NCI-H146 (cell line): ENCODE data around the gene MRPL51.
"Not testable (repeated sequence)": the region's sequence is repeated elsewhere in the genome, so short reads cannot be mapped to it uniquely, and the experiment has no call there.

Experiments
- DNase-seq: peaks from one replicate; lab custom pipeline; 2025; lab: John Stamatoyannopoulos, UW

MRPL51 gene

DNA sequence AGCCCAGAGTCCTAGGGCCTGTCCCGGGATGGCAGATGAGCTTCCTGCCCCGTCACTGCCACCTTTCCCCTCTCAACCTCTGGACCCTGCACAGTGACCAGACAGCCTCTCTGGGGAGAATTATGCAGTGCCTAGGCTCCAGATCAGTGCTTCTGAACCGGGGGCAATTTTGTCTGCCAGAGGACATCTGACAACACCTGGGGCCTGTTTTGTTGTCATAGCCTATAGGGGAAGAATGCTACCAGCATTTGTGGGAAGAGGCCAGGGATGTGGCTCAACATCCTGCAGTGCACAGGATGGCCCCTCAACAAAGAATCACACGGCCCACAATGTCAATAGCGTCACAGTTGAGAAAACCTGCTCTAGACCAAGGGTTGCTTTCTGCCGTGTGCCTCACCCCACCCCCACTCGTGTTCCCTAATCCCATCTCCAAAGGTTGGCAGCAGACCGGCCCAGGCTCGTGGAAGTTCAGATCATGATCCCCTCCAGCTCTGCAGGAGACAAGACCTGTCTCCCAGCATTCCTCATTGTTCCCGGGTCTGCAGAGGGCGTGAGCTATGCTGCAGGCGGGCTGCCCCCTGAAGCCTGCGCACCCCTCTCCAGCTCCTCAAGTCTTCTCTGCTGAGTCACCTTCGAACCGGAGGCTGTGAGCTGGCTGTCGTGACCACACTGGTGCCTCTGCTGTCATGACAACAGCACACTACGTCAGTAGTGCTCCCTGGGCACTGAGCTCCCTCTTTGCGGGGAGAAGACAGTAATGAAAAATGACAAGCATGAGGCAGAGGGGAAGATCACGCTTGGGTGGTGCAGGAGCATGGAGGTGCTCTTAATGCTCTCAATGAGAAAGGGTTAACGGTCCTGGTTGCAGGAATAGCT, 39.2 kb upstream of the MRPL51 start:
- DNase-seq: peak; percentile 67

DNA sequence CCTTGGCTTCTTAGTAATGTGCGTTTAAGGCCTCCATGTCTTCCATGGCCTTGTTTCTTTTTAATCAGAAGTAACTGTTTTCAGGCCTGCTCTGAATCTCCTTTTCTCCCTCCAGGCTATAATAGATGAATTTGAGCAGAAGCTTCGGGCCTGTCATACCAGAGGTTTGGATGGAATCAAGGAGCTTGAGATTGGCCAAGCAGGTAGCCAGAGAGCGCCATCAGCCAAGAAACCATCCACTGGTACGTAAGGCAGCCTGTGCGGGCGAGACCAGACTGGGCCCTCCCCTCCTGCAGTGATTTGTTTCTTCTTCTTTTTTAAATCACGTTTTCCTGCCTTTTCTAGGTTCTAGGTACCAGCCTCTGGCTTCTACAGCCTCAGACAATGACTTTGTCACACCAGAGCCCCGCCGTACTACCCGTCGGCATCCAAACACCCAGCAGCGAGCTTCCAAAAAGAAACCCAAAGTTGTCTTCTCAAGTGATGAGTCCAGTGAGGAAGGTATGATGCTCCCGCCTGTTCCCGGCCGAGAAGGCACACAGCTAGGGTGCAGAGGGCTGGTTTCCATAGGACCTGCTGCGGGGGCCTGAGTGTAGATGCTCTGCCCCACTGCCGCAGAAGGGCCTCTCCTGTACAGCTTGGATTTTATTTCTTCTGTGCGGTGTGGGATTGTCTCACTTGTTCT, 37.7 kb upstream of the MRPL51 start:
- DNase-seq: no peak

DNA sequence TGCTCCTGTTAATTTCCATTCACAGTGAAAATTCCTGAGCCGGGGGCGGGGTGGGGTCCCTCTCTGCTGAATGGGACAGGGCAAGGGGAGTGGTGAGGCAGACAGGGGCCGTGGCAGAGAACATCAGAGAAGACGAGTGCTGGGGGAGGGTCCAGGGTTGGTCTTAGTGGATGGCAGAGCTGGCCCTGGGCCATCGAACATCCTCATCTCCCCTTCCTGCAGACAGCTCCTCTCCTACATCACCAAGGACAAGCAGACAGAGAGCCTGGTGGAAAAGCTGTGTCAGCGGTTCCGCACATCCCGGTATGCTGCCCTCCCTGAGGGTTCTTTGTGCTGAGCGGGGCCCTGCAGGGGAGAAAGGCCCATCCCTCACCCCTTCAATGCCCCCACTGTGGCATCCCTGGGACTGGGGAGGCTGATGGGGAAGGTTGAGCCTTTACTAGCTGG, 36.3 kb upstream of the MRPL51 start:
- no peak for DNase-seq

DNA sequence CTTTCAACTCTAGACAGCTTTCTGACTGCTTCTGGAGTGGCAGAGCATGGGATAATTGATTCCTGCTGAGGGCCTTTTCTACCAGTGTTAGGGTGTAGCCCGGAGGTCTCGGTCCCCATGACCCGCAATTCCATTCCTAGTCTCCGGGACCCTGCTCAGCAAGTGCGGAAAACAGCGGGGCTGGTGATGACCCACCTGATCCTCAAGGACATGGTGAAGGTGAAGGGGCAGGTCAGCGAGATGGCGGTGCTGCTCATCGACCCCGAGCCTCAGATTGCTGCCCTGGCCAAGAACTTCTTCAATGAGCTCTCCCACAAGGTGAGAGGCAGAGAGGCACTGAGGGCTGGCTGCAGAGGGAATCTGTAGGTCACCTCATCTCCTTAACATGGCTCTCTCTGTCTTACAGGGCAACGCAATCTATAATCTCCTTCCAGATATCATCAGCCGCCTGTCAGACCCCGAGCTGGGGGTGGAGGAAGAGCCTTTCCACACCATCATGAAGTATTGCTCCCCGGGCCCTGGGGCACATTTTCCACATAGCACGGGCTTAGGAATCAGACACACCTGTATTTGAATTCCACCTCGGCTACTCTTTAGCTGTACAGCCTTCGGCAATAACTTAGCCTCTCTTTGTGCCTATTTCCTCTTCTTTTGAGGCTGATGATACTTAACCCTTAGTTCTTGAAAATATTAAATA, 35.6 kb upstream of the MRPL51 start:
- no peak for DNase-seq

DNA sequence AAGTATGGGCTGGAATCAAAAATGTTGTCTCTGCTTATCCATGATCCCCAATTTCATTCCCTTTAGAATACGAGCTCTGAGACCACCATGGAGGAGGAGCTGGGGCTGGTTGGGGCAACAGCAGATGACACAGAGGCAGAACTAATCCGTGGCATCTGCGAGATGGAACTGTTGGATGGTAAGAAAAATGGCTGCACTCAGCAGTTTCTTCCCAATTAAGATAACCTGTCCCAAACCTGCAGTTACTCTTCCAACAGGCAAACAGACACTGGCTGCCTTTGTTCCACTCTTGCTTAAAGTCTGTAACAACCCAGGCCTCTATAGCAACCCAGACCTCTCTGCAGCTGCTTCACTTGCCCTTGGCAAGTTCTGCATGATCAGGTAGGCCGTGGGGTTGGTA, 34.6 kb upstream of the MRPL51 start:
- DNase-seq: no peak

DNA sequence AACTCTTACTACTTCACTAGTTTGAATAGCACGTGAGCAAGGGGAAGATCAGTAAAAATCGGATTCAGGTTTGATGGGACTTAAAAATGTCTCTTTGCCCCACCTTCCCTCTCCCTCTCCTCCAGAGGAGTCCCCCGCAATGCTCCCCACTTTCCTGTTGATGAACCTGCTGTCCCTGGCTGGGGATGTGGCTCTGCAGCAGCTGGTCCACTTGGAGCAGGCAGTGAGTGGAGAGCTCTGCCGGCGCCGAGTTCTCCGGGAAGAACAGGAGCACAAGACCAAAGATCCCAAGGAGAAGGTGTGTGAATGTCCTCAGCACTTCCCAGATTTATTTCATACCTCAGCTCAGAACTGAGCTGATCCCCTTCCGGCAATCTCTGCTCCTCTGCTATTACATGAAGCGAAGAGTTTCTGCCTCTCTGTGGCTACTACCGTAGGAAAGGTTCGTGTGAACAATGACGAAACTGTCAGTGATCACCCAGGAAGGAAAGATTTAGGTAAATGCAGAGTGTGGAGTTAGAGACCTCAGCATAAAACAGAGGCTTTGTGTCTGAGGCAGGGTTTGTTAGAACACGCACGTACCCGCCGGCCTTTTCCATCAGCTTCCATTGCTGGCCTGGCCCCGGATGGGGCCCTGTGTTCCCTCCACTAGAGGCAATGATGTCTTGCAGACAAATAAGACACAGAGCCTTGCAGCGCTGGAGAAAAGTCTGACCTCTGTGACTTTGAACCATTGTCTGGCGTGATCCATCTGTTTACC, 33.9 kb upstream of the MRPL51 start:
- DNase-seq: no peak

DNA sequence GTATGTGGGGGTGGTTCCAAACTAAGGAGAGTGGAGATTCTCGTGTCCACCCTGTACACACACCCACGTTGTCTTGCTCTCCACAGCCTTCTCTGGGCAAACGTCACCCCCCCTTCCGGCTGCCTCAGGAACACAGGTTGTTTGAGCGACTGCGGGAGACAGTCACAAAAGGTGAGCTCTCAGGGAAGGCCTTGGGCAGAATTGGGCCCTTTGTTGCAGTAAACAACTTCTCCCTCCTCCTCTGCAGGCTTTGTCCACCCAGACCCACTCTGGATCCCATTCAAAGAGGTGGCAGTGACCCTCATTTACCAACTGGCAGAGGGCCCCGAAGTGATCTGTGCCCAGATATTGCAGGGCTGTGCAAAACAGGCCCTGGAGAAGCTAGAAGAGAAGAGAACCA, 33.1 kb upstream of the MRPL51 start:
- no peak for DNase-seq

DNA sequence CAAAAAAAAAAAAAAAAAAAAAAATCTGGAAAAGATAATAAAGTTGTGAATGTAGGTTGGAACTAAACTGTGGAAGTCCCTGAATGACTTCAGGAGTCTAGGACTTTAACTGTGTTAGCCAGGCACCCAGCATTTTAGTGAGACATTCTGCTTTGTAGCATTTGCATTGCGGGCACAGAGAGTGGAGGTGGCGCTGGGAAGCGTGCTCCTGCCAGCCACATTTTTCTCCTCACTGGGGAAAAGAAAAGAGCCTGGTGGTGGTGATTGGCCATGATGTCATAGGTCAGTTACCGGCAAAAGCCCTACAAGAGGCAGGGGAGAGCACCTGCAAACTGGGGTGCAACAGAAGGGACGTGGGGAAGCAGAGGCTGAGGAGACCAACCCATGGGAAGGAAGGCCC, 31.6 kb upstream of the MRPL51 start:
- DNase-seq: no peak

- DNase-seq: no peak
Observed at GRCh38 chr12:6523708-6524107, 30.6 kb upstream of the MRPL51 start.

- no peak for DNase-seq
Observed at GRCh38 chr12:6522193-6522592, 29.1 kb upstream of the MRPL51 start.

DNA sequence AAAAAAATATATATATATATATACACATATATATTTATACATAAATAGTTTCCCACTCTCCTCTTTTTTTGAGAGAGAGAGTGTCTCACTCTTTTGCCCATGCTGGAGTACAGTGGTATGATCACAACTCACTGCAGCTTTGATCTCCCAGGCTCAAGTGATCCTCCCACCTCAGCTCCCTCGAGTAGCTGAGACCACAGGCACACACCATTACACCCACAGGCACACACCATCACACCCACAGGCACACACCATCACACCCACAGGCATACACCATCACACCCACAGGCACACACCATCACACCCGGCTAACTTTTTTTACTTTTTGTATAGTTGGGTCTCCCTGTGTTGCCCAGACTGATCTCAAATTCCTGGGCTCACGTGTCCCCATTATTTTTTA, 27.1 kb upstream of the MRPL51 start:
- no peak for DNase-seq

GRCh38 chr12:6508087-6508486, 15.0 kb upstream of the MRPL51 start:
- no peak for DNase-seq

- DNase-seq: peak; percentile 38
Observed at GRCh38 chr12:6507102-6507998, 14.3 kb upstream of the MRPL51 start.

GRCh38 chr12:6500466-6500865, 7.4 kb upstream of the MRPL51 start:
- DNase-seq: no peak

DNA sequence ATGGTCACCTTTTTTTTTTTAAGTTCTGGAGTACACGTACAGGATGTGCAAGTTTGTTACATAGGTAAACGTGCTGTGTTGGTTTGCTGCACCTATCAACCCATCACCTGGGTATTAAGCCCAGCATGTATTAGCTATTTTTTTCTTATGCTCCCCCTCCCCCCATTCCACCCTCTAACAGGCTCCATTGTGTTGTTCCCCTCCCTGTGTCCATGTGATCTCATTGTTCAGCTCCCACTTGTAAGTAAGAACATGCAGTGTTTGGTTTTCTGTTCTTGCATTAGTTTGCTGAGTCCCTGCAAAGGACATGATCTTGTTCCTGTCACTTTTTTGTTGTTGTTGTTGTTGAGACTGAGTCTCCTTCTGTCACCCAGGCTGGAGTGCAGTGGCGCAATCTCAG, 4.2 kb upstream of the MRPL51 start:
- DNase-seq: not testable (repeated sequence)

- DNase-seq: no peak
Observed at GRCh38 chr12:6494968-6495367, 1.9 kb upstream of the MRPL51 start.

DNA sequence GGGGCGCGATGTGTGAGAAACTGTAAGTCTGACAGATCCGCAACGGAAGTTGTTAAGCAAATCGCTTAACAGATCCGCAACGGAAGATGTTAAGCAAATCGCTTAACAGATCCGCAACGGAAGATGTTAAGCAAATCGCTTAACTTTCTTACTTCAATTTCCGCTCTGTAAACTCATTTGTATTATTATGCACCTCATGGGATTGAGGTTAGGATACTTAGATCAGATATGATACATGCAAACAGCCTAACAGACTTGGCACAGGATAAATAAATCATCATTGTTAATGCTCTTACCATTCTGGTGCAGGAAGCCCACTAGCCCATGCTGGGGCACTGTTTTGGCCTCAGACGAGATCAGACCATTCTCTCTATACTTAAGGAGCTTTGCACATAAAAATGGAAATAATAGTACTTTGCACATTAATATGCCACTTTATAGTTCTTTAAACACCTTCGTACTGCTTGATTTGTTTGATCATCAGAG, 1.2 kb upstream of the MRPL51 start:
- peak; percentile 65 for DNase-seq

DNA sequence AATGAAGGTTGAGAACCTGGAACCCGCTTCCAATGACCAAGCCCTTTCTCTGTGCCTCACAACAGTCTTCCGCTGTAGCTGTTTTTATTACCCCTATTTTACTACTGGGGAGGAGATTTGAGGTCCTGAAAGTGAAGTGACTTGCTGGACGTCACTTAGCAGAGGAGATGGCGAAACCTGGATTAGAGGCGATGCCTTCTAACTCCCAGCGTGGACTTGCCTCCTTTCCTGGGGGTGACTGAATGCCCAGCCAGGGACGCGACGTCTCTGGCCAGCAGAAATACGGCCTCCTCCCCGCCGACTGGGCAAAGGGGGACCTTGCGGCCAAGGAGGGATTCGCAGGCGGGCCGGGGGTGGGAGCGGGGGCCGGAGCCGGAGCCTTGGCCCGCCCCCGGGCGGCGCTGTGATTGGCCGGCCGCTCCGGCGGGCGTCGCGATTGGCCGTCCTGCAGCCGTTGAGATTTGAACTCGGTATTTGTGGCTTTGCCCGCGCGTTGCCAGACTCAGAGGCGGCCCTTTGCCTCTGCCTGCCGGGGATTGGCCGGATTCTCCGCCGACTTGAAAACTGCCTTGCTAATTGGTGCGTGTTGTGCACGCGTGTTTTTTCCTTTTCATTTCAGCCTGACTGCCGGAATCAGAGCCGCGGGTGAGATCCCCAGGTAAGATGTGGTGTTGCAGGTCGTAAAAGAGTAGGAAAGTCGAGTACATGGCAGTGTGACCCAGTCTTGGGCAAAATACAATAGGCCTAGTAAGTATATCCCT, 615 bp upstream of the MRPL51 start, which contains the start of gene NCAPD2:
TSS of gene NCAPD2 (plus strand) at position 606 of the 761 bp plus-strand sequence. CDS start 997 bp downstream, outside the sequence.
- peak; percentile 99 for DNase-seq

DNA sequence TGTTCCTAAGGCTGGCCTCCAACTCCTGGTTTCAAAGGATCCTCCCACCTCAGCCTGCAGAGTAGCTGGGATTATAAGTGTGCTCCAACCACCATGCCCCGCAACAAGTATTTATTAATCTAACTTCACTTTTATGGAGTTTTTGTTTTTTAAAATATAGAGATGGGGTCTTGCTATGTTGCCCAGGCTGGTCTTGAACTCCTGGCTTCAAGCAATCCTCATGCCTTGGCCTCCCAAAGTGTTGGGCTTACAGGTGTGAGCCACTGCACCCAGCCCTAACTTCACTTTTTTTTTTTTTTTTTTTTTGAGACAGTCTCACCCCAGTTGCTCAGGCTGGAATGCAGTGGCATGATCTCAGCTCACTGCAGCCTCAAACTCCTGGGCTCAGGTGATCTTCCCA, 2.4 kb downstream of the MRPL51 start:
- not testable (repeated sequence) for DNase-seq

GRCh38 chr12:6489449-6489848, 3.6 kb downstream of the MRPL51 start:
- no peak for DNase-seq
